ENCODE data around the gene TSPAN4. TPM values are rescaled to one million over a fixed set of nuclear protein-coding genes. Genes with fewer than 3 reads are reported as not detected.

The TSPAN4 gene
- total RNA-seq, 1 experiment from 2014 or later, result 50.3 TPM

DNA sequence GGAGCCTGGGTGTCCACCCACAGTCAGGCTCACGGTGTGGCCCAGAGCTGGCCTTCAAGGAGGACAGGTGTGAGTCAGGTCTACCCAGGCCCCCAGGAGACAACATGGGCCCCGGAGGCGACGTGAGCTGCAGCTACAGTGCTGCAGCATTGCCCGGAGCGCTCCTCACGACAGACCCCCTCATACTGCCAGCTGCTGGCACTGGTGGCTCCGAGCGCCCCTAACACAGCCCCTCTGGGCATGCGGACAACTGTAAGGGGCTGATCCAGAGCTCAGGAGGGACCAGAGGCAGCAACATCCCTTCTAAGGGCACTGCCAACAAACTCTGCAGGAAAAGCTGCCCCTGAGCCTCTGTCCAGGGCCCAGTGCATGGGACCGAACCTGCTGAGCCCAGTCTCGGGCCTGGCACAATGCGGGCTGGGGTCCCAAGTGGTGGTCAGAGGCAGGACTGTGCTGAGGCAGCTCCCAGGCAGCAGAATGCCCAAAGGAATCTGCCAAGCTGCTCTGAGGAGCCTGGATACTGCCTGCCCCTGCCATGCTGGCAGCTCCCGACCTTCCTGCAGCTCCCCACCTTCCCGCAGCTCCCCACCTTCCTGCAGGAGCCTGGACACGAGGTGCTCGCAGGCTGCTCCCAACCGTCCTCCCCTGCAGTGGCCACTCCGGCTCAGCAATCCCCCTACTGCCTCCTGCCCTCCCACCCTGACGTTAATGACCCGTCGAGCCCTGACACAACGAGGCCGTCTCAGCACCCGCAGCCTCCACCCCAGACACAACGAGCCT lies 52.9 kb downstream of the TSPAN4 start:
- no peak for ATAC-seq
- no TSS peak for BruUV-seq (replicated peaks)
- Histone ChIP-seq H3K9ac (ENCODE audit: low read length) (no peak overlapping the region), H3K27me3 (ENCODE audit: insufficient read depth, low read length) (no peaks in the 10 kb centered on the region), H3K36me3 (ENCODE audit: control insufficient read depth in 1 of 2, insufficient read depth in 2 of 2, low read length in 2 of 2) (peaks cover 4 to 5% of the 10 kb centered on the region in 2 experiments; a peak in 2 of 4 replicates), H2AFZ (ENCODE audit: low read depth, low read length, poor library complexity, severe bottlenecking) (no peak overlapping the region), H3K27ac (ENCODE audit: low read depth, low read length) (no peak overlapping the region; the same call in 1 of the 2 replicates), H4K20me1 (ENCODE audit: insufficient read depth) (no peaks in the 10 kb centered on the region), H3K4me3 (replicated peaks in 1 of 2; ENCODE audit: low read depth in 1 of 2, low read length in 2 of 2) (no peak overlapping the region), H3K79me2 (ENCODE audit: insufficient read depth, low read length) (no peaks in the 10 kb centered on the region), H3K4me2 (ENCODE audit: low read length) (no peak overlapping the region), H3K4me1 (ENCODE audit: control insufficient read depth in 1 of 2, insufficient read depth in 2 of 2, low read length in 2 of 2) (peaks cover 5 to 7% of the 10 kb centered on the region in 2 experiments; a peak in 3 of 4 replicates), H3K9me3 (ENCODE audit: control insufficient read depth in 1 of 2, insufficient read depth in 1 of 2, low read depth in 1 of 2, low read length in 2 of 2) (no peaks in the 10 kb centered on the region), H3K9me2 (ENCODE audit: insufficient read depth) (no peaks in the 10 kb centered on the region)
- ChIA-PET POLR2A (no interaction called here), RAD21 (ENCODE audit: low non-redundant PET in 1 of 2, low total read pairs in 2 of 2, uncharacterized antibody in 2 of 2, unreplicated experiment in 2 of 2) (no interaction called here), CTCF (no interaction called here)
- intact Hi-C loops (cut with micrococcal nuclease), result no loop called here
- TF ChIP-seq ZNF274 (IDR thresholded peaks at IDR 0.05; ENCODE audit: low read depth, low read length) (no peak), CEBPB (IDR thresholded peaks at IDR 0.05; ENCODE audit: low read depth) (no peak), EZH2 (IDR thresholded peaks at IDR 0.05) (no peak), SRF (IDR thresholded peaks at IDR 0.05; ENCODE audit: low read depth) (no peak), TCF7L2 (IDR thresholded peaks at IDR 0.05; ENCODE audit: borderline replicate concordance, extremely low read depth, insufficient read depth, insufficient read length) (no peak), ZFX (IDR thresholded peaks at IDR 0.05) (no peak), FOSL1 (IDR thresholded peaks at IDR 0.05; ENCODE audit: low read depth) (no peak), POLR2AphosphoS5 (IDR thresholded peaks at IDR 0.05; ENCODE audit: low read depth, low read length) (no peak), EZH2phosphoT487 (IDR thresholded peaks at IDR 0.05; ENCODE audit: borderline replicate concordance) (no peak), EGR1 (IDR thresholded peaks at IDR 0.05; ENCODE audit: low read depth) (no peak), POLR2A (IDR thresholded peaks at IDR 0.05; ENCODE audit: borderline replicate concordance, extremely low read depth, insufficient read depth, insufficient read length) (no peak), JUND (IDR thresholded peaks at IDR 0.05) (no peak)
- TF ChIP-seq, protein P1, sequence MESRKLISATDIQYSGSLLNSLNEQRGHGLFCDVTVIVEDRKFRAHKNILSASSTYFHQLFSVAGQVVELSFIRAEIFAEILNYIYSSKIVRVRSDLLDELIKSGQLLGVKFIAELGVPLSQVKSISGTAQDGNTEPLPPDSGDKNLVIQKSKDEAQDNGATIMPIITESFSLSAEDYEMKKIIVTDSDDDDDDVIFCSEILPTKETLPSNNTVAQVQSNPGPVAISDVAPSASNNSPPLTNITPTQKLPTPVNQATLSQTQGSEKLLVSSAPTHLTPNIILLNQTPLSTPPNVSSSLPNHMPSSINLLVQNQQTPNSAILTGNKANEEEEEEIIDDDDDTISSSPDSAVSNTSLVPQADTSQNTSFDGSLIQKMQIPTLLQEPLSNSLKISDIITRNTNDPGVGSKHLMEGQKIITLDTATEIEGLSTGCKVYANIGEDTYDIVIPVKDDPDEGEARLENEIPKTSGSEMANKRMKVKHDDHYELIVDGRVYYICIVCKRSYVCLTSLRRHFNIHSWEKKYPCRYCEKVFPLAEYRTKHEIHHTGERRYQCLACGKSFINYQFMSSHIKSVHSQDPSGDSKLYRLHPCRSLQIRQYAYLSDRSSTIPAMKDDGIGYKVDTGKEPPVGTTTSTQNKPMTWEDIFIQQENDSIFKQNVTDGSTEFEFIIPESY (IDR thresholded peaks at IDR 0.05; ENCODE audit: extremely low read depth, insufficient replicate concordance, low read length), result no peak
- TF ChIP-seq, protein P2, sequence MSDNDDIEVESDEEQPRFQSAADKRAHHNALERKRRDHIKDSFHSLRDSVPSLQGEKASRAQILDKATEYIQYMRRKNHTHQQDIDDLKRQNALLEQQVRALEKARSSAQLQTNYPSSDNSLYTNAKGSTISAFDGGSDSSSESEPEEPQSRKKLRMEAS (IDR thresholded peaks at IDR 0.05), result no peak
- TF ChIP-seq, protein P3, sequence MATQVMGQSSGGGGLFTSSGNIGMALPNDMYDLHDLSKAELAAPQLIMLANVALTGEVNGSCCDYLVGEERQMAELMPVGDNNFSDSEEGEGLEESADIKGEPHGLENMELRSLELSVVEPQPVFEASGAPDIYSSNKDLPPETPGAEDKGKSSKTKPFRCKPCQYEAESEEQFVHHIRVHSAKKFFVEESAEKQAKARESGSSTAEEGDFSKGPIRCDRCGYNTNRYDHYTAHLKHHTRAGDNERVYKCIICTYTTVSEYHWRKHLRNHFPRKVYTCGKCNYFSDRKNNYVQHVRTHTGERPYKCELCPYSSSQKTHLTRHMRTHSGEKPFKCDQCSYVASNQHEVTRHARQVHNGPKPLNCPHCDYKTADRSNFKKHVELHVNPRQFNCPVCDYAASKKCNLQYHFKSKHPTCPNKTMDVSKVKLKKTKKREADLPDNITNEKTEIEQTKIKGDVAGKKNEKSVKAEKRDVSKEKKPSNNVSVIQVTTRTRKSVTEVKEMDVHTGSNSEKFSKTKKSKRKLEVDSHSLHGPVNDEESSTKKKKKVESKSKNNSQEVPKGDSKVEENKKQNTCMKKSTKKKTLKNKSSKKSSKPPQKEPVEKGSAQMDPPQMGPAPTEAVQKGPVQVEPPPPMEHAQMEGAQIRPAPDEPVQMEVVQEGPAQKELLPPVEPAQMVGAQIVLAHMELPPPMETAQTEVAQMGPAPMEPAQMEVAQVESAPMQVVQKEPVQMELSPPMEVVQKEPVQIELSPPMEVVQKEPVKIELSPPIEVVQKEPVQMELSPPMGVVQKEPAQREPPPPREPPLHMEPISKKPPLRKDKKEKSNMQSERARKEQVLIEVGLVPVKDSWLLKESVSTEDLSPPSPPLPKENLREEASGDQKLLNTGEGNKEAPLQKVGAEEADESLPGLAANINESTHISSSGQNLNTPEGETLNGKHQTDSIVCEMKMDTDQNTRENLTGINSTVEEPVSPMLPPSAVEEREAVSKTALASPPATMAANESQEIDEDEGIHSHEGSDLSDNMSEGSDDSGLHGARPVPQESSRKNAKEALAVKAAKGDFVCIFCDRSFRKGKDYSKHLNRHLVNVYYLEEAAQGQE (IDR thresholded peaks at IDR 0.05; ENCODE audit: low read depth), result no peak
- no peak for DNase-seq (ENCODE audit: low read depth, low spot score)

Data from HCT116 (cell line).